GM19397 (cell line): ENCODE results near the gene DDIAS.
"Not testable (repeated sequence)": the region's sequence is repeated elsewhere in the genome, so short reads cannot be mapped to it uniquely, and the experiment has no call there.

Experiments
- ATAC-seq: cut with Tn5 transposase; IDR thresholded peaks from one replicate; pipeline ENCODE4 v1.9.1; 2021; ENCODE audit warnings: mild to moderate bottlenecking, moderate library complexity; ENCODE audit not compliant: unreplicated experiment

DDIAS gene

GRCh38 chr11:82922396-82923173 is 21.0 kb downstream of the DDIAS start:
- ATAC-seq: not testable (repeated sequence)

- no peak for ATAC-seq
Measured at GRCh38 chr11:82924522-82925224, 23.1 kb downstream of the DDIAS start.

GRCh38 chr11:82927264-82927880 is 25.8 kb downstream of the DDIAS start:
- ATAC-seq: peak; percentile 73

GRCh38 chr11:82929121-82929520 is 27.6 kb downstream of the DDIAS start:
- no peak for ATAC-seq

- ATAC-seq: no peak
Measured at GRCh38 chr11:82930229-82930628, 28.7 kb downstream of the DDIAS start.

GRCh38 chr11:82930734-82931133 is 29.2 kb downstream of the DDIAS start:
- no peak for ATAC-seq

- ATAC-seq: no peak
Measured at GRCh38 chr11:82932564-82932963, 31.0 kb downstream of the DDIAS start.

- ATAC-seq: no peak
Measured at GRCh38 chr11:82936261-82936660, 34.7 kb downstream of the DDIAS start.

- no peak for ATAC-seq
Measured at GRCh38 chr11:82937554-82937953, 36.0 kb downstream of the DDIAS start.

- ATAC-seq: no peak
Measured at GRCh38 chr11:82939456-82939855, 37.9 kb downstream of the DDIAS start.

- no peak for ATAC-seq
Measured at GRCh38 chr11:82942376-82942775, 40.8 kb downstream of the DDIAS start.

GRCh38 chr11:82943430-82943829 is 41.9 kb downstream of the DDIAS start:
- ATAC-seq: not testable (repeated sequence)

- no peak for ATAC-seq
Measured at GRCh38 chr11:82944198-82944597, 42.7 kb downstream of the DDIAS start.

GRCh38 chr11:82945041-82945440 is 43.5 kb downstream of the DDIAS start:
- ATAC-seq: not testable (repeated sequence)

GRCh38 chr11:82945682-82946081 is 44.1 kb downstream of the DDIAS start:
- ATAC-seq: no peak

- ATAC-seq: no peak
Measured at GRCh38 chr11:82949352-82949751, 47.8 kb downstream of the DDIAS start.

- ATAC-seq: not testable (repeated sequence)
Measured at GRCh38 chr11:82950502-82950901, 49.0 kb downstream of the DDIAS start.

GRCh38 chr11:82955736-82956453 is 54.4 kb downstream of the DDIAS start:
- ATAC-seq: not testable (repeated sequence)

- peak; percentile 82 for ATAC-seq
Measured at GRCh38 chr11:82959987-82960778, 58.6 kb downstream of the DDIAS start.

- peak; percentile 29 for ATAC-seq
Measured at GRCh38 chr11:82960779-82961143, 59.2 kb downstream of the DDIAS start.
